ENCODE measurements around the gene RHEB. TPM values are rescaled to one million over a fixed set of nuclear protein-coding genes. Genes with fewer than 3 reads are reported as not detected.

The RHEB gene
- total and polyA plus RNA-seq, 2 of the 13 experiments (the other 11 are each of a cell fraction or from before 2014, with no cell fraction given), result 55.0 to 77.6 TPM

DNA sequence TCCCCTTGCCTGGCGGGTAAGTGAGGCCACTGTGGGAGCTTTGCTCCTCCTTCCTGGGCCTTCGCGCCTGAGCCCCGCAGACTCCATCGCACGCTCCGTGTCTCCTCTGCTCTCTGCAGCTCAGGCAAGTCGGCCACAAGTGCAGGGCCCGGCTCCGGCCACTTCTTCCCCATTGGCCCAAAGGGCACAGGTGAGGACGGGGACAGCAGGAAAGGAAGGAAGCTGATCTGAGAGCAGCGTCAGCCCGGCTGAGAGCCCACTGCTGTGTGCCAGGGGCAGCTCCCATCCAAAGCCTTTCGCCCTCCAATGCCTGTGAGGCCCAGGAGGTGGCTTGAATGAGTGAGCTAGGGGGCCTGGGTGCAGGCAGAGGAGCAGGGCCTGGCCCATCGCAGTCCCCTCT, 33.7 kb upstream of the RHEB start:
- CTCF ChIA-PET (ENCODE audit: low intra/inter-chr PET ratio, low total read pairs), result no interaction called here
- Histone ChIP-seq H3K4me3 (replicated peaks in 1 of 3; ENCODE audit: insufficient read depth in 1 of 3, low read depth in 2 of 3, low read length in 3 of 3) (no peak overlapping the region), H3K4me2 (ENCODE audit: low read depth, low read length) (no peak overlapping the region), H3K36me3 (replicated peaks in 1 of 2; ENCODE audit: control insufficient read depth in 1 of 2, insufficient read depth in 2 of 2, low read length in 2 of 2) (no peaks in the 10 kb centered on the region), H3K4me1 (ENCODE audit: insufficient read depth, low read length) (peaks cover 12% of the 10 kb centered on the region), H2AFZ (ENCODE audit: low read length) (no peak overlapping the region), H3K27me3 (ENCODE audit: control insufficient read depth in 1 of 2, insufficient read depth in 2 of 2, low read length in 2 of 2) (peaks cover 2 to 8% of the 10 kb centered on the region in 2 experiments; a peak in 2 of 5 replicates), H3K9me3 (ENCODE audit: low read length) (no peaks in the 10 kb centered on the region), H4K20me1 (ENCODE audit: insufficient read depth, low read length) (no peaks in the 10 kb centered on the region), H3K27ac (ENCODE audit: extremely low read length, insufficient read depth, low read length) (no peak overlapping the region), H3K79me2 (ENCODE audit: insufficient read depth, low read length) (no peaks in the 10 kb centered on the region), H3K9ac (ENCODE audit: insufficient read depth, low read depth, low read length) (no peak overlapping the region)
- TF ChIP-seq ZBTB21 (CRISPR knock-in tag; IDR thresholded peaks at IDR 0.05) (no peak), NFYB (CRISPR knock-in tag; IDR thresholded peaks at IDR 0.05) (no peak), KLF13 (CRISPR knock-in tag; IDR thresholded peaks at IDR 0.05) (no peak)
- TF ChIP-seq, protein P1, sequence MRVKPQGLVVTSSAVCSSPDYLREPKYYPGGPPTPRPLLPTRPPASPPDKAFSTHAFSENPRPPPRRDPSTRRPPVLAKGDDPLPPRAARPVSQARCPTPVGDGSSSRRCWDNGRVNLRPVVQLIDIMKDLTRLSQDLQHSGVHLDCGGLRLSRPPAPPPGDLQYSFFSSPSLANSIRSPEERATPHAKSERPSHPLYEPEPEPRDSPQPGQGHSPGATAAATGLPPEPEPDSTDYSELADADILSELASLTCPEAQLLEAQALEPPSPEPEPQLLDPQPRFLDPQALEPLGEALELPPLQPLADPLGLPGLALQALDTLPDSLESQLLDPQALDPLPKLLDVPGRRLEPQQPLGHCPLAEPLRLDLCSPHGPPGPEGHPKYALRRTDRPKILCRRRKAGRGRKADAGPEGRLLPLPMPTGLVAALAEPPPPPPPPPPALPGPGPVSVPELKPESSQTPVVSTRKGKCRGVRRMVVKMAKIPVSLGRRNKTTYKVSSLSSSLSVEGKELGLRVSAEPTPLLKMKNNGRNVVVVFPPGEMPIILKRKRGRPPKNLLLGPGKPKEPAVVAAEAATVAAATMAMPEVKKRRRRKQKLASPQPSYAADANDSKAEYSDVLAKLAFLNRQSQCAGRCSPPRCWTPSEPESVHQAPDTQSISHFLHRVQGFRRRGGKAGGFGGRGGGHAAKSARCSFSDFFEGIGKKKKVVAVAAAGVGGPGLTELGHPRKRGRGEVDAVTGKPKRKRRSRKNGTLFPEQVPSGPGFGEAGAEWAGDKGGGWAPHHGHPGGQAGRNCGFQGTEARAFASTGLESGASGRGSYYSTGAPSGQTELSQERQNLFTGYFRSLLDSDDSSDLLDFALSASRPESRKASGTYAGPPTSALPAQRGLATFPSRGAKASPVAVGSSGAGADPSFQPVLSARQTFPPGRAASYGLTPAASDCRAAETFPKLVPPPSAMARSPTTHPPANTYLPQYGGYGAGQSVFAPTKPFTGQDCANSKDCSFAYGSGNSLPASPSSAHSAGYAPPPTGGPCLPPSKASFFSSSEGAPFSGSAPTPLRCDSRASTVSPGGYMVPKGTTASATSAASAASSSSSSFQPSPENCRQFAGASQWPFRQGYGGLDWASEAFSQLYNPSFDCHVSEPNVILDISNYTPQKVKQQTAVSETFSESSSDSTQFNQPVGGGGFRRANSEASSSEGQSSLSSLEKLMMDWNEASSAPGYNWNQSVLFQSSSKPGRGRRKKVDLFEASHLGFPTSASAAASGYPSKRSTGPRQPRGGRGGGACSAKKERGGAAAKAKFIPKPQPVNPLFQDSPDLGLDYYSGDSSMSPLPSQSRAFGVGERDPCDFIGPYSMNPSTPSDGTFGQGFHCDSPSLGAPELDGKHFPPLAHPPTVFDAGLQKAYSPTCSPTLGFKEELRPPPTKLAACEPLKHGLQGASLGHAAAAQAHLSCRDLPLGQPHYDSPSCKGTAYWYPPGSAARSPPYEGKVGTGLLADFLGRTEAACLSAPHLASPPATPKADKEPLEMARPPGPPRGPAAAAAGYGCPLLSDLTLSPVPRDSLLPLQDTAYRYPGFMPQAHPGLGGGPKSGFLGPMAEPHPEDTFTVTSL (CRISPR knock-in tag; IDR thresholded peaks at IDR 0.05; ENCODE audit: borderline replicate concordance), result no peak
- TF ChIP-seq, protein P2, sequence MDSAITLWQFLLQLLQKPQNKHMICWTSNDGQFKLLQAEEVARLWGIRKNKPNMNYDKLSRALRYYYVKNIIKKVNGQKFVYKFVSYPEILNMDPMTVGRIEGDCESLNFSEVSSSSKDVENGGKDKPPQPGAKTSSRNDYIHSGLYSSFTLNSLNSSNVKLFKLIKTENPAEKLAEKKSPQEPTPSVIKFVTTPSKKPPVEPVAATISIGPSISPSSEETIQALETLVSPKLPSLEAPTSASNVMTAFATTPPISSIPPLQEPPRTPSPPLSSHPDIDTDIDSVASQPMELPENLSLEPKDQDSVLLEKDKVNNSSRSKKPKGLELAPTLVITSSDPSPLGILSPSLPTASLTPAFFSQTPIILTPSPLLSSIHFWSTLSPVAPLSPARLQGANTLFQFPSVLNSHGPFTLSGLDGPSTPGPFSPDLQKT (CRISPR knock-in tag; IDR thresholded peaks at IDR 0.05; ENCODE audit: borderline replicate concordance), result no peak
- ATAC-seq (no peak), FAIRE-seq (no peak), DNase-seq (ENCODE audit: low spot score) (no peak)
- in situ Hi-C loops (cut with HindIII; ENCODE audit: extremely low pct_ligation_motif_present, low pct_unique_long_range_greater_than_20kb) (no loop called here), intact Hi-C loops (cut with micrococcal nuclease; ENCODE audit: unreplicated experiment) (no loop called here)
- WGBS (ENCODE audit: low lambda C conversion rate), result 78% methylated on average over 14 of the region's 15 CpGs
- BruUV-seq (replicated peaks), result no TSS peak
- POLR2A ChIA-PET, result no interaction called here

Data from HepG2 (cell line).